Epidermal melanocyte (primary cell): Measurements from ENCODE around the gene SMYD3.

Experiments used
- DNase-seq: peaks from one replicate; pipeline ENCODE4 v3.0.0; 2011; ENCODE audit warnings: low spot score; ENCODE audit not compliant: insufficient read length

Gene SMYD3

DNA sequence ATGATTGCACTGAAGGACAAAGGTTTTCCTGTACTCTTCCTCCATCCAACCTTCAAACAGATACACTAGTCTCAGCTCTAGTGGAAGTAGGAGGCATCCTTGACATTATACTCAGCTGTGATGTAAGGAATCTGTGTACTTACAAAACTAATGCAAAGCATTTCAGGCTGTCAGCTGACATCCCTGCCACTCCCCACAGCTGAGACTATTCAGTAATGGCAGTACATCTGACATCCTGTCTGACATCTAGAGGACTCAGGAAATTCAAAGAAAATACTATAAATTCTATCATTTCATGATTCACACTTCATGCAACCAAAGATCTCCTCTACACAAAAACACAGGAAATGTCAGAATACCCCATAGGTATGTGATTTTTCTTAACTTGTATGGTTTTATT, 325.8 kb downstream of the SMYD3 start:
- DNase-seq: no peak

DNA sequence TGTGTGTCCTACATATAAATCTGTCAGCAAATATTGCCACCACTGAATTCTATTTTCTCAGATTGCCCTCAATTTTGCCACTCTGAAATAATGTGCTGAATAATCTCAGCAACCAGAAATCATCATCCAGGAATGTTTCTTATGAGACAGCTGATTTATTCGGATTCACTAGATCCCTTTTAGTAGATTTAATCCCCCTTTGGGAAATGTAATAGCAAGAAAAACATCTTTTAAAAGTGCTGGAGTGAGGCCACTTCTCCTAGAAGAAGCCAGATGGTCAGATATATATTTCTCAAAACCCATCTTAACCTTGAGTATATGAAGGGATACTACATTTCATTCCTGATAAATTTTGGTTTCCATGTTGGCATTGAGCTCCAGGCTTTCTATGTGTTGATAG, 327.7 kb downstream of the SMYD3 start:
- no peak for DNase-seq

DNA sequence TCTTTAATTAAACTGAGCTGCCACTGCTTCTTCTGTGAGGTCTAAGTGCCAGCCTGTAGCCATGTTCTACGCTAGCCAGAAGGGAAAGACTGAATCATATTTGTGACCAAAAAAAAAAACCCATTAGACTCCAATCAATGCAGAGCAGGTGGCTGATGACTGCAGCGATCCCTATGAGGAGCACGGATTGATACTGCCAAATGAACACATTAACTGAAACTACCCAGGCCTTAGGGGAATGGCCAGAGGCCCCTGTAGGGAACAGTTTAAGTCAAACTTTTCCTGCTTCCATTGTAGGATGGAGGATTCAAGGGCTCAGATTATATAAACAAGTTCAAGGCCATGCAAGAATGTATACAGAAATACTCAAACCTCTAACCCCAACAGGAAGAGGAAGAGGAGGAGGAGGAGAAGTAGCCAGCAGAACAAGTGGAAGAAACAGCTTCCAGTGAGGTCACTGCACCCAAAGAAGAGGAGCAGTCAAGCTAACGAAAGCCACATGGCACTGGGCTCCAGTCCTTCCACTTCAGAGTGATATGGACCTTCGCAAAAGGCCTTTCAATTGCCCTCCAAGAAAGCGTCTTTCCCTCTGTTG, 328.3 kb downstream of the SMYD3 start:
- DNase-seq: no peak

DNA sequence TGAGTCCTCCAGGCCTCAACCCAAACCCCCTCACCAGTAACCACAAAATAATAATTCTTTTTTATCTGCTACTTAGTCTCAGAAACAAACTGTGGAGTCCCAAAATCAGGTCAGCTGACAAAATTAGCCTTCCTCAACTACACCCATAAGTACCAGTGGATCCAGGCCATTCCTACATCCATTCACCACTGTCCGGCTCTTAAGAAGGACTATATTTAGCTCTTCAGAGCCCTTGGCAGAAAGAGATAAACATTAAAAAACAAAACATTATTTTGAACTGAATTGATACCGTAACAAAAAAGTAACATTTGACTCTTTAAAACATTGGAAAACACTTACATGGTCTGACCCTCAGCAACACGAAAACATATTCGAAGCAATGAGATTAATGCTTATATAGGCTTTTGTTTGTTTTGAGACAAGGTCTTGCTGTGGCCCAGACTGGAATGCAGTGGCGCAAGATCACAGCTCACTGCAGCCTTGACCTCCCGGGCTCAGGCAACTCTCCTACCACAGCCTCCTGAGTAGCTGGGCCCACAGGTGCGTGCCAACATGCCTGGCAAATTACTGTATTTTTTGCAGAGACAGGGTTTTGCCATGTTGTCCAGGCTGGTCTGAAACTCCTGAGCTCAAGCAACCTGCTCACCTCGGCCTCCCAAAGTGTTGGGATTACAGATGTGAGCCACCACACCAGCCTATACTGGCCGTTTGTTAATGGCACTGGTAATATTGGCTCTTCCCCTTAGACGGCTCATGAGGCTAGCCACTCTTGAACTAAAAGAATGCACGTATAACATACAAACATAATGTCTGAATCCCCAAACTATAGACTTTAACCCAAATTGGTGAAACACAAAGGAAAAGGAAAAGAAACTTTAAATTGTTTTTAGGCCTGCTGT, 330.7 kb downstream of the SMYD3 start:
- DNase-seq: no peak

DNA sequence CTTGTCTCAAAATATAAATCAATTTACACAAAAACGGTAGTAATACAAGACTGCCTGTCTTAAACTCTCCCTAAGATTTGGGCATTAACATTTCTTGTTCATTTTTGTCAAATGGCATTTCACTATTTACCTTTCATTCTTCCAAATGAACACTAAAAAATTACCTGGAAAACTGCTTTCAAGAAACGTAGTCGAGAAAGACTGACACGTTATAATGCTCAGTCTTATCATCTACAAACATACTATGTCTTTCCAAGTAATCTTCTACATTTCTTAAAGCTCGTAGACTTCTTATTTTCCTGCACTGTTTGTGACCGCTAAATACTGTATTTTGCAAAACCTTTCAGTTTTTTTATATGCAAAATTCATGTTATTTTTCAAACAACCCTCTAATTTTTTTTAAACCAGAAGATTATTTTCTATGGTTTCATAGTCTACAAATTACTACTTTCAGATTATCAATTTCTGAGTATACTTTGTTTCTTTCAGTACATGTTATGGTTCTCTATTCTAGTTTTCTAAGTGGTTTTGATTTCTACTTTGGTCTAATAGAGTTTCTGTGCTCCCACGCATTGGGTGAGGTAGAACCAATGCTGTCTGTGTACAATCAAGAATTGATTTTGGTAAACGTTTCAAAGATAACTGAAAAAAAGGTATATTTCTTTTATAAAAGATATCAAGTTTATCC, 336.4 kb downstream of the SMYD3 start:
- no peak for DNase-seq

DNA sequence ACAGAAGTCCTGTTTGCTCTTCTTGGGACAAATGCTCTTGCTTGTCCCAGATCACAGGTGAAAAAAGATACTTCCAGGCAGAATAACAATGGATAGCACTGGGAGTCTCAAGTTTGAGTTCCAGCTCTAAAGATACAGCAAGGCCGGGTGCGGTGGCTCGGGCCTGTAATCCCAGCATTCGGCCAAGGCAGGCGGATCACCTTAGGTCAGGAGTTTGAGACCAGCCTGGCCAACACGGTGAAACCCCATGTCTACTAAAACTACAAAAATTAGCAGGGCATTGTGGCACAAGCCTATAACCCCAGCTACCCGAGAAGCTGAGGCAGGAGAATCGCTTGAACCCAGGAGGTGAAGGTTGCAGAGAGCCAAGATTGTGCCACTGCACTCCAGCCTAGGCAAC, 337.6 kb downstream of the SMYD3 start:
- no peak for DNase-seq

DNA sequence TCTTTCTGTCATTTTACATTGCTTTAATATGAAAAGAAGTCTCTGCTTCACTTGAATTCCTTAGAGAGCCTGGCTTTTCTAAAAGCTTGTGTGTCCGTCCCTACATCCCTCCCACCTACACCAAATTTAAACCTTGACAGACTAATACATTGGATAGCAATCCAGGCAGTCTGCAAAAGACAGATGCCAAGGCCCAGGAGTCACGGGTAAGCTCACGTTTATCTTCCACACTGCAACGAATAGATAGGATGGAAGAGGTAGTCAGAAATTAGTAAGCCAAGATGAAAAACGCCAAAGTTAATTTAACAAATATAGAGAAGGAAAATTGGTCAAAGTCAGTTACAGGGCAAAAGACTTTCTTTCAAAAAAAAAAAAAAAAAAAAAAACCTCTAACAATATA, 338.1 kb downstream of the SMYD3 start:
- no peak for DNase-seq

DNA sequence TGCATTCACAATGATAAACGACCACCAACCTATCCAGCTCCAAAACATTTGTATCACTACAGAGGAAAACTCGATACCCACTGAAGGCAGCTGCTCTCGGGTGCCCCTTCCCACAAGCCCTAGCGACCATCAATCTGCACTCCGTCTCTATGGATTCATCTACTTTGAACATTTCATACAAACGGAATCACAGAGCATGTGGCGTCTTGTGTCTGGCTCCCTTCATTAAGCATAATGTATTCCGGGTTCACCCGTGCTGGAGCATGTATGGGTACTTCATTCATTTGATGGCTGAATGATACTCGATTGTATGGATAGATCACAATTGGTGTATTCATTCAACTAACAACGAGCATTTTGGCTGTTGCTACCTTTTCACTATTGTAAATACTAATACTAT, 340.2 kb downstream of the SMYD3 start:
- no peak for DNase-seq

DNA sequence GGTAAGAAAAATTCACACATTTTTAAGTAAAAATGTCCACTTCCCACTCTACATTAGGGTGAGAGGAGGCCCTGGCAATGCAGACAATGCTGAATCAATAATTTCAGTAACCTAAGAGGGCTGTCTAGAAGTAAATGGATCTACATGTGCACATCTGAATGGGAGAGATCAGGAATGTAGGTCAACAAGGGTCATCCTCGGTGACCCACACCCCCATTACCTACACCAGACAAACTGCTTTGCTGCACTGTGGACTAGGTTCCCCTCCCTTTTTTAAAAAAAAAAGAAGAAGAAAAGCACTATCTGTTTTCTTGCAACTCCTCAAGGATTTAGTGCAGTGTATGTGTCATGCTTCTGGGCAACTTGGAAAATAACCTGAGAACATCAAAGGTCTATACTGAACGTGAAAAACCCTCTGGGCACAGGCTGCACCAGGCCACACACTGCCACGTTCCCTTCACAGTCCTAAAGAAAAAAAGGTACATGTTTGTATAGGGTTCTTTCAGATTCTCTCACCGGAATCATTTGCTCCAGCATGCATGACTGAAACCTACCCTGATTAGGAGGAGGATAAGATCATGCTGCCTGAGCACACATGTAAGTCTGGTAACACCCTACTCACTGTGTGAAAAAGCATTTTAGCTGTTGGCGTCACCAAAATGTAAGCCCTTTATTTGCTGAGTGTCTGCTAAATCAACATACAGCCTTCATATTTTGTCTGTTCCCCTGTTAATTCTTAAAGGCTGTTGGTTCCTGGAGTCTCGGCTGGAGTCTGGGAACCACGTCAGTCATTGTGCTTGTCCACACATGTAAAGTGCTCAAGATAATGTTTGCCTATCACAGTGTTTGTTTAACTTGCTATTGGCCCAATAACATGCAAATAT, 341.0 kb downstream of the SMYD3 start:
- no peak for DNase-seq

DNA sequence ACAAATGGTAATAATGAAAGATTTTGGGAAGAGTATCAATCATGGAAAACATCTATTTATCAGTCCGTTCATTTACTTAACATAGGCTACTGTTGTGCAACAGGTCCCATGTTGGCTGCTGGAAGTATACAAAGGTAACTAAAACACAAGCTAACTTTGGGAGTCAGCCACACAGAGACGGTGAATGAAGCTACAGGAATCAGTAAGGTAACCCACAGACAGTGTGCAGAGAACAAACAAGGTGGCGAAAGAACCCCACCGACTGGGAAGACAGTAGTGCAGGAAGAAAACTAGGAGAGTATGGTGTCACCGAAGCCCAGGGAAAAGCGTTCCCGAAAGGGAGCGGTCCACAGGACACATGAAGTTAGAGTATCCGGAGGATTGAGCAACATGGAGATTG, 342.3 kb downstream of the SMYD3 start:
- no peak for DNase-seq

DNA sequence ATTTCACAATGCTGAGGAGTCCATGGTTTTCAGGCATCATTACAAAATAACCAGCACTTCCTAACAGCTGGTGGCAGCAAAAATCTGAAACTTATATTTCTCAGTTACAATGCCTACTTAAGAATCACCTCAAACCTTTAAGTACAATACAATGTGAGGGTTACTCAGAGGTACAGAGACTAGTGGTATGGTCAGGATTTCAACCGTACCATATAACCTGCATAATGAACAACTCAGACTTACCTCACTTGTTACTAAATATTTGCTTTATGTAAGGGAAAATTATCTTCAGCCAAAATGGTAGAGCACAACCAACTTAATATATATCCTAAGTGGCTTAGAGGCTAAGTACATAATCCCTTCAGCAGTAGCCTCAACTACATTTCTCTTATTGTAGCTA, 344.5 kb downstream of the SMYD3 start:
- DNase-seq: no peak

DNA sequence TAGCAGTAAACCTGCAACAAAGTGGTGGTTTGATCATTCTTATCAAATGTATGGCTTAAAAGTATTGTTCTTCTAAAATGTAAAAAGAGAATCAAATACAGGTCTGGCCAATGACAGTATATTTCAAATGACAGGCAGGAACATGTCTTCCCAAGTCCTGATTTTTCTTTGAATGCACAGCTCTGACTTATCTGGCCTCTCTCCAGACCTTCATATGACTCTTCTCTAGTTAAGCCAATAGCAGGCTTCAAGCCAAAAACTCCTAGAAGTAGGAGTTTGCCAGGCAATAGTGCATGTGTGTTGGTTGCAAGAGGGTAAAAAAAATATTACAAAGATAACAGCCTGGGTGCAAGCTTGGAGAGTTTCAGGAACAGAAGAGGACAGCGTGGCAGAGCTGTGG, 345.5 kb downstream of the SMYD3 start:
- no peak for DNase-seq

DNA sequence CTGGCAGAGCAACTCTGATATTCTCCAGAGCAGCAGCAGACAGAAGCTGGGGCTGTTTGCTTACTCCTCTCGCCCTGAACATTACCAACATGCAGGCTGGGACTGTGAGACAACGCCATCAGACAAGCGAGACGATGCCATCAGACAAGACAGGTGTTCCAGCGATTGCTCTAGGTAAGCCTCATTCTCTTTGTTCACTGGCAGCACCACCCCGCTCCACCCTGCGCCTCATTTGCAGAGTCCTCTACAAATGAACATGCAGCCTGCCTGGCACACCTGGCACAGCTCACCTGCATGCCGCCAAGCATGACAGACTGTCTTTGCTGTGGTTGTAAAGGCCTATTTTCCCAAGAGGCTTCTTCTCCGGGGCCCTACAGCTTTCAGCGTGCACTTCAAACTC, 346.2 kb downstream of the SMYD3 start:
- no peak for DNase-seq

DNA sequence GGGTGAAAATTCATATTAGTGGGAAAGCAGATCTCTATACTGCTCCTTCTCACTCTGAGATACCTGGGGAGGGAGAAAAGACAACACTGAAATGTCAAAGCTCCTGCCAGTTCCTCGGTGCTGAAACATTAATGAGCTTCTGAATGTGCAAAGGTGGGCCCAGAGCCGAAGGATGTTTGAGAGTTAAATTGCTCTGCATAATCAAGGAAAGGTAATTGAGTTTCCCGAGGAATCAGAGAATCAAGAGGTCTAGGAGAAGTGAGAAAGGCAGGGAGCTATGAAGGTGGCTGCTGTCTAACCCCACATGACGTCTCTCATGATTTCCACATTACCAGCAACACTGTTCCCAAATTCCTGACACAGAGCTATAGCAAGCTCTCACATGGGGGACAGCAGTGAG, 346.7 kb downstream of the SMYD3 start:
- DNase-seq: no peak

DNA sequence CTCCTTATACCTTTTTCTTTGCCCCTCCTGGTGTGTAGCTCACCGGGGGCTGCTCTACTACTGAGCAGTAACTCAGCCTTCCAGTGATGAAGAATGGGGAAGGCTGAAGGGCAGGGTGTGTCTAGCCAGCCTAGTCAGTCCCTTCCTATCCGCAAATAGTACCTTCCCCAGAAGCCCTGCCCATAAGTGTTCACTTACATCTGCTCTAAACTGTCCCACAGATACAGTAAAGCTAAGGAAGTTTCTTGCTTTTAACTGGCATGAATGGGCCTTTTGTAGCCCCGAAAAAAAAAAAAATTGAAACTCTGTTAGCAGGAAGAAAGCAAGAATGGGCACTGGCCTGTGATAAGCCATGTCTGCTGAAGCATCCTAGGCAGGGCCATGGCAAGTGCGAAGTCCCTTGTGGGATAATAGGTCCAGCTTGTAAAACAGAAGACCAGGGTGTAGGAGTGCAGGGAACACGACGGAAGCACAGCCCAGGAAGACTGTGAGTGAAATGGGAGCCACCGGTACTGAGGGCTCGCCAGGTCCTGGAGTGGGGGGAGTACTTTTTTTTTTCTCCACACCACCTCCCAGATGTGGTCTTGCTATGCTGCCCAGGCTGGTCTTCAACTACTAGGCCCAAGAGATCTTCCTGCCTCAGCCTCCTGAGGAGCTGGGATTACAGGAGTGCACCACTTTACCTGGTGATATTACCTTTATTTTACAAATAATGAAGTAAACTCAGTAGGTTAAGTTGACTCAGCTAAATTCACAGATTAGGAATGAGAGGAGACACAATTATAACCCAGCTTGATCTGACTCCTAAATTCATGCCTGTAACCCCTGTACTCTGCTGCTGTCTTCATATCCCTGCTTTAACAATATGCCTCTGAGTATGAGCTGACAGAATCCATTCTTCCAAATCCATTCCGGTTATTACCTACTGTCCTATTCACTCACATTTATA, 347.5 kb downstream of the SMYD3 start:
- peak; percentile 59 for DNase-seq

DNA sequence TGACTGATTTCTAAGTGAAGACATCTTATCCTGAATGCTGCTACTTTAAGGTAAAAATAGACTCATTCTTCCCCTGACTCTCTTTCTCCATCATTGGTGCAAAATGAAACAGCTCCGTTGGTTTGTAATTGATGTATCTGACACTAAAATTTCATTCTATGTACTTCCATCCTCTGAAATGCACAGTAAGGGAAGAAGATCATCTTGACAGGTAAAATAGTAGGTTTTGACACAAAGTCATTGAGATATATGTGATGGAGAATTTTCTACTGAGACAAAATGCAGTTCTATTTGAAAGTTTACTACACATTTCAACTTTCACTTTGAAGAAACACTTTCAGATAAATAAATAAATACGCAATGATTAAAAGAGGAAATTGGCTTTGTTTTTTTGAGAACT, 348.9 kb downstream of the SMYD3 start:
- no peak for DNase-seq

DNA sequence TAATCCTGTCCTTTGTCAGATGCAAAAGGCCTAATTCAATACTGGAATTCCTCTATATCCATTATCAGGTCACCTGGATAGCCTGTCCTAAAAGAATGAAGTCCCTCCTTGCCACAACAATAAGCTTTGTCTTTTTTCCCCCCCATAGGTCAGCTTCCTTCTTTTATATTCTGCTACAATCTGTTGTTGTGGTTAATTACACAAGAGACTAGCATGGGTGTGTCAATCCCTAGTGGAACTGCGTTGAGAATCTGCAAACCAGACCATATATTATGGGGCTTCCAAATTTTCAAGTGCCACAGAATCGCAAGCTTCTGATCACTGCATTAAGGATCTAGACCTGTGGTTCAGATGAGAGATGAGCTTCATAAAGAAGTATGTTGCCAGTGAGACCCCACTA, 349.6 kb downstream of the SMYD3 start:
- DNase-seq: no peak

DNA sequence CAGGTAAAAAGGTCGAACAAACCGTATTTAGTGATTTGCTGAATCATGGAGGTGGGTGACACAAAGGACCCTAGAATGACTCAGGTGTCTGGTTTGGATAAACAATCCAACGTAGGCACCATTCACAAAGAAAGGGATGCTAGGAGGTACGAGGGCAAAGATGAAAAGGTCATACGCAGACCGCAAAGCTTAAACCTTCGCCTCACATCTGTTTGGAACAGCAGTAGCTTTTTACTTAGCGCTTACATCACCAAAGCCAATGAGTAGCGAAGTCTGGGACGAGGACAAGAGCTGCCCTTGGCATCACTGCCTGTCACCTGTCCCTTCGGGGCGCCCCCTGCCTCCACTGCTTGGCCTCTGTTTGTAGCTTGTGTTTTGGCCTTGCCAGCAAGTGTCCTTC, 350.2 kb downstream of the SMYD3 start:
- no peak for DNase-seq

DNA sequence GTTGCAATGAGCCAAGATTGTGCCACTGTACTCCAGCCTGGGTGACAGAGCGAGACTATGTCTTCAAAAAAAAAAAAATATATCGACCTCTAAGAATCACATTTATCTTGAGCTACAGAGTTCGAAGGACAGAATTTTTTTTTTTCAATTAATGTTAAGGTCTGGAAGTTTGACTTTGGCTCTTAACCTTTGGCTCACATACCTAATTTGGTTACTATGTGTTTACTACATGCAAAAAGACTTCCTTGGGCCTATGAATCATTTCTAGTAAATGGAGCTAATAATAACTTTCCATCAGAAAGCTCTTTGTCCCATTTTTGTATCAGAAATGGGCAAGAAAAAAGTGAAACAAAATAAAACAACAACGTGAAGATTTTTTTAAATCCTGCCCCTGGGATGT, 351.2 kb downstream of the SMYD3 start:
- DNase-seq: no peak

DNA sequence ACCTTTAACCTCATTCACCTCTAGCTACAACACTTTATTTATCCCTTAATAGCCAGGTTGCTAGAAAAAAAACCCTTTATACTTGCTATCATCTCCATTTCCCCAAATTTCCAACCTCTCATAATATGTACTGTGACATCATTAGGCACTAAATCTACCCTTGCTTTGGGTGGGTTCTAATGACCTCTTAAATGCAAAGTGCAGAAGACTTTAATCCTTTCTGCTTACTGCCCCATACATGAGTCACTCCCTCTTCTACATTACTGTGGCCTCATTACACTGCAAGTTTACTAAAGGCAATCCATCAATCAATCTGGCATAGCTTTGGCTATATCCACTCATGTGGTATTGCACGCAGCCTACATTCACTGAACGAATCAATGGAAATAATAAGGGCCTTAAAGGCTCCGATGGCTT, 353.3 kb downstream of the SMYD3 start:
- DNase-seq: no peak
